ENCODE data around the gene IL4R. TPM values are rescaled to one million over a fixed set of nuclear protein-coding genes. Genes with fewer than 3 reads are reported as not detected.

IL4R gene
- total RNA-seq, 2 experiments from 2014 or later, result 73.1 to 82.8 TPM

DNA sequence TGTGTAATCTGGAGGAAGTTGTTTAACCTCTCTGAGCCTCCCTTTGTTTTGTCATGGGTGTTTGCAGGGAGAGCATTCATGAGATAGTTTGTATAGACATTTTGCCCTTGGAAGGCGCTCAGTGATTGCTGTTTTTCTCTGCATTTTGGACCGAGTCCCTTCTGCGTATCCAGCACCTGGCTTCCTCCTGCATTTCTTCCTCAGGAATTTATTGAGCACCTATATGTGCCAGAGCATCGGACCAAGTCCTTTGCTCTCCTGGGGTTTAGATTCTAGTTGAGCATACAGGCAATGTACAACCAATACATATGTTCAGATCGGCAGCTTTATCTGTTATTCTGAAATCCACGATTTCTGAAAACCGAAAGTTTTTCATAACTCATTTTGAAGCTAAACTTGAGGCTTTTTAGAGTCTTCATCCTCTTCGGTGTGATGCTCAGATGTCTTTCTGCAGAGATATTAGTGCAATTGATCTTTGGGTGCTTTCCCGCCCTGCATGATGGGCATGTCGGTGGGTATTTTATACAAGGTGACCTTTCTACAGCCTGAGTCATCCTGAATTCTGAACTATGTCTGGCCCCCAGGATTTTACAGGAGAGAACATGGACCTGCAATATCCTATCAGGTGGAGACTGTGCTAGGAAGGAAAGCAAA, 4.1 kb downstream of the IL4R start:
- intact Hi-C loops (cut with micrococcal nuclease; ENCODE audit: unreplicated experiment), result loop anchor here (5.0 kb wide), 3 partner anchors 49 to 141 kb away; no protein-coding TSS in a partner anchor
- CTCF ChIA-PET (ENCODE audit: unreplicated experiment), result interaction anchor here (0.7 to 1.6 kb wide), 2 partner anchors 44 to 138 kb away, joined by 4 read pairs; no protein-coding TSS in a partner anchor
- Histone ChIP-seq H3K9me3 (ENCODE audit: low read length) (no peaks in the 10 kb centered on the region), H4K20me1 (ENCODE audit: insufficient read depth, low read length) (peaks cover 4% of the 10 kb centered on the region; the same call in 1 of the 2 replicates), H3K4me2 (ENCODE audit: low read length) (peak overlapping the region; percentile 94), H2AFZ (ENCODE audit: low read length) (no peak overlapping the region), H3K4me1 (ENCODE audit: insufficient read depth, low read length, poor library complexity, severe bottlenecking) (peaks cover 53% of the 10 kb centered on the region), H3K36me3 (ENCODE audit: insufficient read depth, low read length) (no peaks in the 10 kb centered on the region; the same call in 1 of the 2 replicates), H3K27ac (ENCODE audit: low read depth, low read length, poor library complexity, severe bottlenecking) (no peak overlapping the region), H3K4me3 (ENCODE audit: low read depth, low read length, poor library complexity, severe bottlenecking) (peak overlapping the region; percentile 35), H3K9me2 (ENCODE audit: insufficient read depth, low read length) (no peaks in the 10 kb centered on the region), H3K79me2 (ENCODE audit: insufficient read depth, low read depth, low read length) (peaks cover 36% of the 10 kb centered on the region)
- DNase-seq (ENCODE audit: low spot score), result no peak
- no TSS peak for BruUV-seq (replicated peaks)
- POLR2A ChIA-PET, result interaction anchor here (0.6 to 2.4 kb wide), 5 partner anchors 9 to 81 kb away, joined by 3 to 5 read pairs (median 3); no protein-coding TSS in a partner anchor
- no peak for TF ChIP-seq EZH2phosphoT487 (IDR thresholded peaks at IDR 0.05; ENCODE audit: borderline replicate concordance, low read depth, low read length)
- TF ChIP-seq, protein P1, sequence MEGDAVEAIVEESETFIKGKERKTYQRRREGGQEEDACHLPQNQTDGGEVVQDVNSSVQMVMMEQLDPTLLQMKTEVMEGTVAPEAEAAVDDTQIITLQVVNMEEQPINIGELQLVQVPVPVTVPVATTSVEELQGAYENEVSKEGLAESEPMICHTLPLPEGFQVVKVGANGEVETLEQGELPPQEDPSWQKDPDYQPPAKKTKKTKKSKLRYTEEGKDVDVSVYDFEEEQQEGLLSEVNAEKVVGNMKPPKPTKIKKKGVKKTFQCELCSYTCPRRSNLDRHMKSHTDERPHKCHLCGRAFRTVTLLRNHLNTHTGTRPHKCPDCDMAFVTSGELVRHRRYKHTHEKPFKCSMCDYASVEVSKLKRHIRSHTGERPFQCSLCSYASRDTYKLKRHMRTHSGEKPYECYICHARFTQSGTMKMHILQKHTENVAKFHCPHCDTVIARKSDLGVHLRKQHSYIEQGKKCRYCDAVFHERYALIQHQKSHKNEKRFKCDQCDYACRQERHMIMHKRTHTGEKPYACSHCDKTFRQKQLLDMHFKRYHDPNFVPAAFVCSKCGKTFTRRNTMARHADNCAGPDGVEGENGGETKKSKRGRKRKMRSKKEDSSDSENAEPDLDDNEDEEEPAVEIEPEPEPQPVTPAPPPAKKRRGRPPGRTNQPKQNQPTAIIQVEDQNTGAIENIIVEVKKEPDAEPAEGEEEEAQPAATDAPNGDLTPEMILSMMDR (conservative IDR thresholded peaks at IDR 0.05; ENCODE audit: low read length), result no peak

DNA sequence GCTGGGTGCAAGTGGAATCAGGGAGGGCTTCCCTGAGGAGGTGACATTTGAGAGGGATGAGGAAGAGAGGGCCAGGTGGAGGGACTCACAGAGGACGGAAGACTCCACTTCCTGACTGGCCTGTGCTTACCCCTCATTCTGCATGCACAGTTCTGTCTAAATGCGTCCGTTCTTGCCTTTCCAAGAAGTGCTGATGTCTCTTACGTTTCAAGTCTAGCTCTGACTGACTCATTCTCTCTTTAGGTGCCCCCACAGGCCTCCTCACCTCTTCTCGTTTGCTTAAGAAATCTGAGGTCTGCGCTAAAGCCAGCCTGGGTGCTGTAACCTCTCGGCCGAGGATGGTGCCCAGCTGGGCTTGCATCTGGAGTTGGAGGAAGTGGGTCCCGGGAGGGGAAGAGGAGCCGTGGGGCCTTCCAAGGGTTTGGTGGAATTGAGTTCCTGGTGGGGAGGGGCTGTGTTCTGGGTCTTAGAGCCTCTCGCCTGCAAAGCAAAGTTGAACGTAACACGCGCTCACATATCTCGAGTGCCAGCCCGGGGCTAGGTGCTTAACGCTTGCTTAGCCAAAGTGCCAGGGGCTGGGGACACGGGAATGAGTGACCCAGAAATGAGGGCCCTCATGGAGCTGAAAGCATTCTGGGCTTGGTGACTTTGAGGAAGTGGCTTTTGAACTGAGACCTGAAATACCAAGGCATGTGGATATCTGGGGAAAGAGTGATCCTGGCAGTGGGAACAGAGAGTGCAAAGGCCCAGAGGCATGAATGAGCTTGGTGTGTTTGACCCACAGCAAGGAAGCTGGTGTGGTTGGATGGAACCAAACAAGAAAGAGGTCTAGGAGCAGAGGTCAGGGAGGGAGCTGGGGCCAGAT, 4.8 kb downstream of the IL4R start:
- peaks cover 4% of the 10 kb centered on the region; the same call in 1 of the 2 replicates for H4K20me1 ChIP-seq (ENCODE audit: insufficient read depth, low read length)
- DNase-seq (ENCODE audit: low spot score), result peak; percentile 56
- no peak overlapping the region for H3K27ac ChIP-seq (ENCODE audit: low read depth, low read length, poor library complexity, severe bottlenecking)
- H3K36me3 ChIP-seq (ENCODE audit: insufficient read depth, low read length), result no peaks in the 10 kb centered on the region; the same call in 1 of the 2 replicates
- ChIA-PET CTCF (ENCODE audit: unreplicated experiment) (interaction anchor here (0.8 kb wide), 1 partner anchor 139 kb away, joined by 3 read pairs; no protein-coding TSS in a partner anchor), POLR2A (interaction anchor here (1.2 to 2.4 kb wide), 3 partner anchors 17 to 82 kb away, joined by 3 to 5 read pairs (median 4); no protein-coding TSS in a partner anchor)
- peak overlapping the region; percentile 94 for H3K4me2 ChIP-seq (ENCODE audit: low read length)
- no peak overlapping the region for H2AFZ ChIP-seq (ENCODE audit: low read length)
- TF ChIP-seq, protein P1 (conservative IDR thresholded peaks at IDR 0.05; ENCODE audit: low read length), result no peak
- no peak for TF ChIP-seq EZH2phosphoT487 (IDR thresholded peaks at IDR 0.05; ENCODE audit: borderline replicate concordance, low read depth, low read length)
- intact Hi-C loops (cut with micrococcal nuclease; ENCODE audit: unreplicated experiment), result loop anchor here (5.0 kb wide), 3 partner anchors 49 to 141 kb away; no protein-coding TSS in a partner anchor
- H3K9me3 ChIP-seq (ENCODE audit: low read length), result no peaks in the 10 kb centered on the region
- H3K4me1 ChIP-seq (ENCODE audit: insufficient read depth, low read length, poor library complexity, severe bottlenecking), result peaks cover 48% of the 10 kb centered on the region
- H3K9me2 ChIP-seq (ENCODE audit: insufficient read depth, low read length), result no peaks in the 10 kb centered on the region
- H3K4me3 ChIP-seq (ENCODE audit: low read depth, low read length, poor library complexity, severe bottlenecking), result peak overlapping the region; percentile 35
- peaks cover 42% of the 10 kb centered on the region for H3K79me2 ChIP-seq (ENCODE audit: insufficient read depth, low read depth, low read length)
- no TSS peak for BruUV-seq (replicated peaks)

All from OCI-LY7 (cell line).